Gastroesophageal sphincter (tissue), 4 donors: ENCODE results near the gene MAP2K4. TPM values are rescaled to one million over a fixed set of nuclear protein-coding genes. Genes with fewer than 3 reads are reported as not detected.

Source experiments
- ATAC-seq: fragments of 150-250 bp; one replicate; pipeline ENCODE4 v1.9.1; 2016; ENCODE audit warnings: mild to moderate bottlenecking, moderate library complexity
- H3K27ac ChIP-seq, 4 donors: fragments of 200-600 bp; sonication (generic) in 3 of 4; 1 replicate in 3 of 4; 2 replicates in 1 of 4; pipeline ENCODE4 v1.5.1; 2016 to 2019
- H3K27me3 ChIP-seq: fragments of 200-600 bp; sonication (generic); one replicate; pipeline ENCODE4 v1.5.1; 2019
- H3K36me3 ChIP-seq, 2 donors: fragments of 200-600 bp; sonication (generic); one replicate each; pipeline ENCODE4 v1.5.1; 2019; ENCODE audit warnings: control low read depth in 1 of 2
- H3K4me1 ChIP-seq, 3 donors: fragments of 200-600 bp; sonication (generic); 1 replicate in 2 of 3; 2 replicates in 1 of 3; pipeline ENCODE4 v1.5.1; 2016 to 2019; ENCODE audit warnings: control low read depth in 2 of 3
- H3K4me3 ChIP-seq, 2 donors: fragments of 200-600 bp; sonication (generic); one replicate each; pipeline ENCODE4 v1.5.1; 2019; ENCODE audit warnings: mild to moderate bottlenecking in 1 of 2, moderate library complexity in 1 of 2
- H3K9me3 ChIP-seq, 3 donors: fragments of 200-600 bp; sonication (generic); one replicate each; pipeline ENCODE4 v1.5.1; 2017 to 2019; ENCODE audit warnings: control low read depth in 2 of 3
- CTCF ChIP-seq, 4 experiments: fragments of 200-600 bp in 2 of 4; fragments of 450-650 bp in 2 of 4; sonication (generic) in 1 of 4; IDR thresholded peaks; one replicate each; pipeline ENCODE4 v1.5.1; 2017 to 2019; ENCODE audit warnings: antibody characterized with exemption in 4 of 4, mild to moderate bottlenecking in 2 of 4, moderate library complexity in 2 of 4
- EP300 ChIP-seq: sonication (generic); formaldehyde crosslinking; IDR thresholded peaks from one replicate; pipeline ENCODE4 v1.6.1; 2017; ENCODE audit warnings: antibody characterized with exemption, mild to moderate bottlenecking
- POLR2A ChIP-seq, 2 donors: fragments of 450-650 bp; IDR thresholded peaks; one replicate each; pipeline ENCODE4 v1.6.1; 2017; ENCODE audit warnings: antibody characterized with exemption in 2 of 2, mild to moderate bottlenecking in 2 of 2, moderate library complexity in 1 of 2
- POLR2AphosphoS5 ChIP-seq: sonication (generic); formaldehyde crosslinking; IDR thresholded peaks from one replicate; pipeline ENCODE4 v1.6.1; 2017; ENCODE audit warnings: antibody characterized with exemption
- WGBS, 2 donors: methylation state at CpG; one replicate each; pipeline ENCODE4 v1.1.5; 2018; ENCODE audit warnings: low coverage in 1 of 2; 5-methylcytosine and 5-hydroxymethylcytosine counted together
- total RNA-seq, 4 donors: library from RNA; depleted of rRNA; stranded (reverse); fragments of >200 nt; gene quantifications; one replicate each; pipeline ENCODE4 v1.1.0, GENCODE V29; 2016

The MAP2K4 gene
- total RNA-seq, 4 donors from 2014 or later, result 25.6 to 37.3 (median 29.6) TPM

GRCh38 chr17:12127177-12127576 is 106.5 kb downstream of the MAP2K4 start:
- H3K27ac ChIP-seq, result no peak overlapping the region
- 72 to 92% methylated on average over 2 of the region's 2 CpGs for WGBS, 2 donors
- no peaks in the 10 kb centered on the region for H3K27me3 ChIP-seq
- ATAC-seq, result no peak
- peaks cover 9 to 71% of the 10 kb centered on the region in 2 donors for H3K36me3 ChIP-seq
- H3K4me3 ChIP-seq, result no peak overlapping the region
- no peaks in the 10 kb centered on the region for H3K4me1 ChIP-seq
- no peaks in the 10 kb centered on the region for H3K9me3 ChIP-seq
- no peak for TF ChIP-seq EP300
- TF ChIP-seq CTCF (IDR thresholded peaks at IDR 0.05), result no peak
- no peak for TF ChIP-seq POLR2AphosphoS5

GRCh38 chr17:12127667-12128066 is 107.0 kb downstream of the MAP2K4 start:
- no peak overlapping the region for H3K27ac ChIP-seq
- no peaks in the 10 kb centered on the region for H3K27me3 ChIP-seq
- no peak overlapping the region for H3K4me3 ChIP-seq
- TF ChIP-seq CTCF (IDR thresholded peaks at IDR 0.05), result no peak
- TF ChIP-seq EP300, result no peak
- no peak for TF ChIP-seq POLR2A (IDR thresholded peaks at IDR 0.05)
- no peak for TF ChIP-seq POLR2AphosphoS5
- no peaks in the 10 kb centered on the region for H3K9me3 ChIP-seq
- 46 to 81% methylated on average over 2 of the region's 2 CpGs for WGBS, 2 donors
- peaks cover 9 to 73% of the 10 kb centered on the region in 2 donors for H3K36me3 ChIP-seq
- no peak for ATAC-seq
- no peaks in the 10 kb centered on the region for H3K4me1 ChIP-seq

DNA sequence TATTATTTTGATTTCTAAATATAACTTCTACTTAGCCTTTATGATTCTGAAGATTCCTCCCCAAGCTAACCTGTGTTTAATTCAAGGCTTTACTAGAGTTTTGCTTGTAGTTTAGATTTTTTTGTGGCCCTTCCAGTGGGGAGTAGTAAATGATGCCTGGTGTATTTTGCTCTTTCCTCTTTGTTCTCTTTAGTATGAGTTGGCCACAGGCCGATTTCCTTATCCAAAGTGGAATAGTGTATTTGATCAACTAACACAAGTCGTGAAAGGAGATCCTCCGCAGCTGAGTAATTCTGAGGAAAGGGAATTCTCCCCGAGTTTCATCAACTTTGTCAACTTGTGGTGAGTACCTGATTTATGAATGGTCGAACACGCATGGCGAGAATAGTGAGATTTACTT is 108.3 kb downstream of the MAP2K4 start:
- 98 to 100% methylated on average over 2 to 7 of the region's 7 CpGs for whole genome bisulfite sequencing, 2 donors
- no peaks in the 10 kb centered on the region for H3K27me3 ChIP-seq
- ATAC-seq, result no peak
- TF ChIP-seq POLR2AphosphoS5 (no peak), CTCF (IDR thresholded peaks at IDR 0.05) (no peak), EP300 (no peak), POLR2A (IDR thresholded peaks at IDR 0.05) (no peak)
- H3K9me3 ChIP-seq, result no peaks in the 10 kb centered on the region
- H3K4me3 ChIP-seq, result no peak overlapping the region
- peaks cover 9 to 86% of the 10 kb centered on the region in 2 donors for H3K36me3 ChIP-seq
- no peaks in the 10 kb centered on the region for H3K4me1 ChIP-seq
- no peak overlapping the region for H3K27ac ChIP-seq

GRCh38 chr17:12133183-12133582 is 112.5 kb downstream of the MAP2K4 start:
- Histone ChIP-seq H3K27me3 (no peaks in the 10 kb centered on the region), H3K27ac (no peak overlapping the region), H3K36me3 (peaks cover 5 to 84% of the 10 kb centered on the region in 2 donors), H3K9me3 (no peaks in the 10 kb centered on the region), H3K4me1 (no peaks in the 10 kb centered on the region), H3K4me3 (no peak overlapping the region)
- no peak for ATAC-seq
- WGBS, 2 donors, result 90 to 100% methylated on average over 2 to 4 of the region's 6 CpGs
- TF ChIP-seq EP300, result no peak

DNA sequence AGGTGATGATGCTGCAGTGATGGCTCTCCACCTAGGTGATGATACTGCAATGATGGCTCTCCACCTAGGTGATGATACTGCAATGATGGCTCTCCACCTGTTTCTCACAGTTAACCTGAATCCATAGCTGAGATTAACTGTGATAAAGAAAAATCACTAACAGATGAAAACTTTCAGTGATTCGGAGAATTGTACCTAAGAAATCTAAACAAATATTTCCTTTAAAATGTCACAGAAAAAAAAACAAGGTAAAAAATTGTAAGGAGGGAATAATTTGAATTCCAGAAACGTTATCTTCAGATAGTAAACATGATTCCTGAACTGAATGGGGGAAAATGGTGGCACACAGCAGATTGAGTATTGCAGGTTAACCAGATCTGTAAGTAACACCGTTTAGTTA is 113.4 kb downstream of the MAP2K4 start:
- no peaks in the 10 kb centered on the region for H3K4me1 ChIP-seq
- ATAC-seq, result no peak
- no peaks in the 10 kb centered on the region for H3K9me3 ChIP-seq
- H3K27ac ChIP-seq, result no peak overlapping the region
- H3K4me3 ChIP-seq, result no peak overlapping the region
- TF ChIP-seq CTCF (IDR thresholded peaks at IDR 0.05) (no peak), EP300 (no peak), POLR2A (IDR thresholded peaks at IDR 0.05) (no peak), POLR2AphosphoS5 (no peak)
- peaks cover 5 to 80% of the 10 kb centered on the region in 2 donors for H3K36me3 ChIP-seq
- no peaks in the 10 kb centered on the region for H3K27me3 ChIP-seq
- 79 to 93% methylated on average over 3 of the region's 3 CpGs for WGBS, 2 donors

DNA sequence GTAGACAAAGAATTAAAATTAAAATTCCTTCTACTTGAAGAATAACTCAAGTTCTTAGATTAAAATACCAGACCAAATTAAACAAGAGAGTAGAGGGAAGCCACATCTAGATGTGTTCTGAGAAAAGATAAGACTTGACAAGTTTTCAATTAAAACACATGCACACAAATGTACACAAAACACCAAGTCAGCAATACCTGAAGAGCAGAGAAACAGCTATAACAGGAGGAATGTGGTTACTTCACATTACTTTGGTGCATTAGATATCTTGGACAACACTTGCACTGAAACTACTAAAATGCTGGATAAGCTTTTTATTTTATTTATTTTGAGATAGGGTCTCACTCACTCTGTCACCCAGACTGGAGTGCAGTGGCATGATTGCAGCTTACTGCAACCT is 113.9 kb downstream of the MAP2K4 start:
- no peak overlapping the region for H3K27ac ChIP-seq
- H3K4me3 ChIP-seq, result no peak overlapping the region
- no peaks in the 10 kb centered on the region for H3K9me3 ChIP-seq
- no peaks in the 10 kb centered on the region for H3K4me1 ChIP-seq
- TF ChIP-seq CTCF (IDR thresholded peaks at IDR 0.05) (no peak), POLR2A (IDR thresholded peaks at IDR 0.05) (no peak), POLR2AphosphoS5 (no peak), EP300 (no peak)
- peaks cover under 1 to 77% of the 10 kb centered on the region in 2 donors for H3K36me3 ChIP-seq
- ATAC-seq, result no peak
- no peaks in the 10 kb centered on the region for H3K27me3 ChIP-seq
